ENCODE data around the gene MZT2A.
"Not testable (repeated sequence)": the region's sequence is repeated elsewhere in the genome, so short reads cannot be mapped to it uniquely, and the experiment has no call there.

DNA sequence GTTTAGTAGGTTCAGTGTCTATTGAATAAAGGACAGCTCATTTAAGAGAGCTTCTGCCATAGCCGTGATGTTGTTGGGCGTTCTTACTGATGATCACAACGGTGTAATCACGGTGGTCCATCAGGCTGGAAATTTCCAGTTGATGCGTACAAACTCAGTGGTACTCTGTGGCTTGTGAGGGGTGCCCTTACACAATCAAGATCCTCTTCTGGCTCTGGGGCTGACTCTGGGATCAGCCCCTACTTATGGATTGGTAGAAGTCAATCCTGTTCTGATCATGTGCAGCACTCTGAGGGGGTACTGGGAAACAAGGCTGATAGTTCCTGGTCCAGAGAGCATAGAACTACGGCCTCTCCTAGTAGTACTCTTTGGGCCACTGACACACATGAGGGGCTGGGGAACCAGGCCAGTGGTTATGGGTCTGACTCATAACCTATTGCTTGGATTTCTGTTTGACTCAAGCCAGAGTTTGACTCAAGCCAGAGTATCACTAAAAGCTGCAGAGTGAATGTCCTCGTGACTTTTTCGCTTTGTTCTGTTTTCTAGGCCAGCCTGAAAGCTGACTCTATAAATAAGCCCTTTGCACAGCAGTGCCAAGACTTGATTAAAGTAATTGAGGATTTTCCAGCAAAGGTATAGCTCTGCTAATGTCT is 6.2 kb upstream of the MZT2A start:
- TF ChIP-seq CTCF, POLR2A (IDR thresholded peaks at IDR 0.05): not testable (repeated sequence)

Measured in uterus (tissue), 2 donors.